Cerebellar nuclear complex (tissue), 1 donor: Measurements from ENCODE around the gene WDR48.

Experiments
- DNase-seq, 2 experiments: peaks; one replicate each; lab custom pipeline; 2025; lab: John Stamatoyannopoulos, UW

The WDR48 gene

DNA sequence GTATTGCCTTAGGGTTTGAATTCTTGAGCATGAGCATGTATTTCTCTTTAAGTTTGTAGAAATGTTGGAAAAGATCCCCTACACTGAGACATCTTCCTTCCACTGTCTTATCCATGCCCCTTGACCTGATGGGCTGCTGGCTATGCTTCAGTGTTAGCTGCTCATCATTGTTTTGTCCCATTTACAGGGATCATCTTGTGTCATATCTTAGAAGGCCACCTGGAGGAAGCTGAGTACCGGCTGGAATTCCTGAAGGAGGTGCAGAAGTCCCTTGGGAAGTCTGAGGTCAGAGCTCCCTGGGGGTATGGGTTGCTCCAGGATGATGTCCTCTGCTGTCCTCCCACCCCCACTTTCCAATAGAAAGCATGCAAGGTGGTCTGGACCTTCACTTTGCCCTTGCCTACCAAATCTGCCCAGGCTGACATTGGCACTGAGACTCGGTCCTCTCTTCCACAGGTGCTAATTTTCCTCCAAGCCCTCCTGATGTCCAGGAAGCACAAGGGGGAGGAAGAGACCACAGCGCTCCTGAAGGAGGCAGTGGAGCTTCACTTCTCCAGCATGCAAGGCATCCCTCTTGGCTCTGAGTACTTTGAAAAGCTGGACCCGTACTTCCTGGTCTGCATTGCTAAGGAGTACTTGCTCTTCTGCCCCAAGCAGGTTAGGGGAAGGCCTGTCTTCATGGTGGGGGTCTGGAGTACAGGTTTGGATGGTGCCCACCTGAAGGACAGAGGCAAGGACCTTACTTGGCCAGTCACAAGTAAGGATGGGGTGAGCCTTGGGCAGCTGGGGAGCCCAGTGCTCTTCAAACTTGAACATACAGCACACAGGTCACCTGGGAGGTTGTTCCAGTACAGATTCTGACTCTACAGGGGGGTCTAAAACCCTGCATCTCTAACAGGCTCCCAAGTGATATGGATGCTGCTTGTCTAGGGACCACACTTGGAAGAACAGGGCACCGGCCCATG is 73.3 kb downstream of the WDR48 start:
- DNase-seq: no peak

GRCh38 chr3:39125841-39126500 is 74.2 kb downstream of the WDR48 start:
- DNase-seq: no peak

DNA sequence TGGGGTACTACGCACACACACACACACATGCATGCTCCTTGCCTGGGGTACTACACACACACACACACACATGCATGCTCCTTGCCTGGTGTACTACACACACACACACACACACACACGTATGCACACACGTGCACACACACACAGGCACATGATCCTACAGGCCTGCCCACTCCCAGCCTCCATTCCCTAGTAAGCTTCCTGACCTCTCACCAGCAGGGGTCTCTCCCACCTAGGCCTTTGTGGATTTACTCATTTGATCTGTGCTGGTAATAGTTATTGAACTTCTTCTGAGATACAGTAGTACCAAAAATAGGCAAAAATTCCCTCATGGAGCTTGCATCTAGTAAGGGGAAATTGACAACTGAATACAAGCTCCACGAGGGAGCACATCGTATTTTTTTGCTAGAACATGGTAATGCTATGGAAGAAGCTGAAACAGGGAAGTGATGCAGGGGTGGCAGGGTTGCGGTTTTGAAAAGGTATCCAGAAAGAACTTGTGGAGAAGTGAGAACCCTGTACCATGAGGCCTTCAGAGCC is 74.8 kb downstream of the WDR48 start:
- DNase-seq: no peak

DNA sequence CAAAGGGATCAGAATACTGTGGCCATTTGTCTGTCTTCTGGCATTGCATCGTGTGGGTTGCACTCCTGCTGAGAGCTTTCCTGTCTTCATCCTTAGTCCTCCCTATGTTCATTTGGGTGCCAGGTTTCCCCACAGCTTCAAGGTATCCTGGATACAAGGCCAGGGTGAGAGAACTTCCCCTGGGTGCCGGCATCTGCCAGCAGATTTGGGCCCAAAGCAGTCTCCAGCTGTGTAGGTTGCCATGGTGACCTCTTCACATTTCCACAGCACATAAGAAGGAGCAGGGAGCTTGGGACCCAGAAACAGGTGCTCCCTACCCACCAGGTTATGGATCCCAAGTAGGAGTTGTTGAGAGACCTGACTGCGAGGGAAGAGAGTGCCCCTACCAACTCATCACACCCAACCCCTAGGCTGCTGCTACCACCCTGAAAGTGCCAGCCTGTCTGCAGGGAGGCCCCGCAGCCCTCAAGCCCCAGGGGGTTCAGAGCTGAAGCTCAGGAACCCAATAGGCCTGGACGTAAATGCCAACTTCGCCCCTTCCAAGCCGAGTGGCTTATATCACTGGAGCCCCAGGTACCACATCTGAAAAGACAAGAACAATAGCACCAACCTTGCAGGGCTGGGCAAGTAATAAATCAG is 75.6 kb downstream of the WDR48 start:
- no peak for DNase-seq

- DNase-seq: no peak
Measured at GRCh38 chr3:39127908-39128304, 76.1 kb downstream of the WDR48 start.

- DNase-seq: no peak
Measured at GRCh38 chr3:39128951-39129350, 77.1 kb downstream of the WDR48 start.

DNA sequence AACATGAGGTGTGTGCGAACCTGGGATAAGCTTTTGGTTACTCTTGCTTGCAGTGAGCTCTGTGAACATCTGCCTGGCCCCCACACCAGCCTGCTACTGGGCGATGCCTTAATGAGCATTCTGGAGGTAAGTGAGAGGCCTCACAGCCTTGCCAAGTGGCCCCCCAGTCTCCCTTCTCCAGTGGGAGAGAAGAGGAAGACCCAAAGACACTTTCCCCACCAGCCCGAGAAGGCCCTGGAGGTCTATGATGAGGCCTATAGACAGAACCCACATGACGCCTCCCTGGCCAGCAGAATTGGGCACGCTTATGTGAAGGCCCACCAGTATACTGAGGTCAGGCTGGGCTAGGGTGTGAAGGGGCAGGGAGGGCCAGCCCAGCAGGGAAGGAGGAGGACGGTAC is 78.2 kb downstream of the WDR48 start:
- no peak for DNase-seq

- no peak for DNase-seq
Measured at GRCh38 chr3:39130693-39131265, 79.0 kb downstream of the WDR48 start.

DNA sequence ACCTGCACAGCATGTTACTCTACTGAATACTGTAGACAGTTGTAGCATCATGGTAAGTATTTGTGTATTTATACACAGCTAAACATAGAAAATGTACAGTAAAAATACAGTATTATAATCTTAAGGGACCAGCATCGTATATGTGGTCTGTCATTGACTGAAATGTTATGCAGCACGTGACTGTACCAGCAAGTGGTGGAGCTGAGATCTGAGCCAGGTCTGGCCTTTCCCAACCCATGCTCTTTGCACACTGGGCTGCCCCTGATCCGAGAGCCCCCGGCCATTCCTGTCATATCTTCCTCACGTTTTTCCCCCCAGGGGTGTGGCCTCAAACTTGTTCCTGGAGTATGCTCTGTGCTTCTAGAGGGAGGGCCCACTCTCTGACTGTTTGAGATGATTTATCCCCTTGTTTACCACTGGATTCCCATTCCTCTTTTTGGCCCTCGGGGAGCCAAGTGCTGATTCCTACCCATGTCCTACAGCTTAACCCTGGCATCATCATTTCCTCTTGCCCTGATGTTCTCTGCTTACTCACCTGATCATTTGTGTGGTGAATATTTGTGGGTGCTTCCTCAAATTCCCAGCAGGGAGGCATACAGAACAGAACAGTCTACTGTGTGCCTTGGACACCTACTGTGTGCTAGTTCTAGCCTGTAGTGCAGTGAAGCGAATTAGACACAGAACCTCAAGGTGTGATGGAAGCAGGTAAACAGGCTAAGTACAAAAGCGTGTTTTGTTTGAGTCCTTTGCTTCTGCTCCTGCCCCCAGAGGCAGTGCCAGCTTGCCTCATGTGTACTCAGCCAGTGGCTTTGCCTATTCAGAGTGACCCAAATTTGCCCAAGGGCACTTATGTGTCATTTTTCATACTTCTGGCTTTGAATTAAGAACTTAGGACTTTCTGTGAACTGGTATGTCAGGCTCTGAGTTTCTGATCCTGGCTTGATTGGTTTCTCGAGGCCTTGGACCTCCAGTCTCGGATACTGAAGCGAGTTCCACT is 80.6 kb downstream of the WDR48 start:
- no peak for DNase-seq

GRCh38 chr3:39133093-39133490 is 81.3 kb downstream of the WDR48 start:
- DNase-seq: no peak

GRCh38 chr3:39133822-39134221 is 82.0 kb downstream of the WDR48 start:
- DNase-seq: no peak

GRCh38 chr3:39134305-39134704 is 82.5 kb downstream of the WDR48 start:
- no peak for DNase-seq

GRCh38 chr3:39135170-39135805 is 83.5 kb downstream of the WDR48 start:
- DNase-seq: no peak

- DNase-seq: no peak
Measured at GRCh38 chr3:39136533-39137434, 85.0 kb downstream of the WDR48 start.

- DNase-seq: no peak
Measured at GRCh38 chr3:39137435-39137936, 85.7 kb downstream of the WDR48 start.

DNA sequence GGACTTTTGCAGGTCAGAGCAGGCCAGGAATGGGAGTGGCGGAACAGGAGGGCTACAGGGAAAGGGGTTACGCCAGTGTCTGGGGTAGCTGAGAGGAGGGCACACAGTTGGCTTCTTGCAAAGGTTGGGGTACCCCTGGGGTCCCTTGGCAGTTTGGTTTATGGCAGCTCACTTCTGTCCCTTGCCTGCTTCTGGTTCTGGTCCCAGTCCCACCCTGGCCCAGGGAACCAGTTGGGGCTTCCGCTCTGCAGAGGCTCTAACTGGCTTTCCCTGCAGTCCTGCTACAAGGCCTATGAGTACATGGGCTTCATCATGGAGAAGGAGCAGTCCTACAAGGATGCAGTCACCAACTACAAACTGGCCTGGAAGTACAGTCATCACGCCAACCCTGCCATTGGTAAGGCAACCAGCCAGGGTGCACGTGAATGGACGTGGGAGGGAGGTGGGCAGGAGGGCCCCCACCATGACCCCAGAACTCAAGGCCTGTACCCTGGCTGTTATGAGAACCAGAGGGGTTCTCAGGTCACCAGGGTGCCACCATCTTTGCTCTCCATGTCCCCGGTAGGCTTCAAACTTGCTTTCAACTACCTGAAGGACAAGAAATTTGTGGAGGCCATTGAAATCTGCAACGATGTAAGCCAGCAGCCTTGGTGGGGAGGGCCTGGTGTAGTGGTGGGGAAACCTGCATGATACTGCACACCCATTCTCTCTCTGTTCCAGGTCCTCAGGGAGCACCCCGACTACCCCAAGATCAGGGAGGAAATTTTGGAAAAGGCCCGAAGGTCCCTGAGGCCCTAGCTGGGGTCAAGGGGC is 86.4 kb downstream of the WDR48 start:
- DNase-seq: no peak

- DNase-seq: peak in 1 of 2 experiments; percentile 74
Measured at GRCh38 chr3:39138804-39139415, 87.1 kb downstream of the WDR48 start.

- no peak for DNase-seq
Measured at GRCh38 chr3:39139442-39139841, 87.6 kb downstream of the WDR48 start.
